ENCODE data around the gene SMIM33. TPM values are rescaled to one million over a fixed set of nuclear protein-coding genes. Genes with fewer than 3 reads are reported as not detected.

The SMIM33 gene
- total and polyA plus RNA-seq, 9 of the 15 experiments (the other 6 are each of a cell fraction or from before 2014, with no cell fraction given), result not detected

GRCh38 chr5:139503036-139503817, 32.4 kb downstream of the SMIM33 start (continued):
- TF ChIP-seq AFF4 (CRISPR knock-in tag; IDR thresholded peaks at IDR 0.05), result peak; percentile 93
- TF ChIP-seq FOS (IDR thresholded peaks at IDR 0.05; ENCODE audit: extremely low read depth, insufficient read length), result peak; percentile 69
- peak; percentile 64 for TF ChIP-seq TAF9B (IDR thresholded peaks at IDR 0.05; ENCODE audit: partially characterized antibody)
- 0 out of 2 replicates have a peak, but pooled peaks have one; percentile 58 for TF ChIP-seq RERE (CRISPR knock-in tag; IDR thresholded peaks at IDR 0.05; ENCODE audit: borderline replicate concordance)
- TF ChIP-seq NONO (IDR thresholded peaks at IDR 0.05; ENCODE audit: low read depth in 2 of 2, low read length in 1 of 2), result peak in 1 of 2 experiments; percentile 39; a peak in 1 of 4 replicates
- peak in 1 of 2 experiments; percentile 76; a peak in 1 of 4 replicates for TF ChIP-seq SRF (CRISPR knock-in tag; IDR thresholded peaks at IDR 0.05)
- peak; percentile 70 for TF ChIP-seq LCOR (CRISPR knock-in tag; IDR thresholded peaks at IDR 0.05)
- peak; percentile 18 to 51; a peak in 2 of 4 replicates for TF ChIP-seq TEAD1 (CRISPR knock-in tag; IDR thresholded peaks at IDR 0.05)
- peak; percentile 6; the same call in 1 of the 2 replicates for TF ChIP-seq NCOR1 (IDR thresholded peaks at IDR 0.05)
- peak; percentile 69; the same call in 1 of the 2 replicates for TF ChIP-seq TGIF2 (CRISPR knock-in tag; IDR thresholded peaks at IDR 0.05)
- TF ChIP-seq NFYB (IDR thresholded peaks at IDR 0.05; ENCODE audit: extremely low read depth, insufficient read length), result peak; percentile 95
- peak; percentile 8; the same call in 1 of the 2 replicates for TF ChIP-seq USF1 (CRISPR knock-in tag; IDR thresholded peaks at IDR 0.05)

All from K562 (cell line).